ENCODE data around the gene SF3A1.

- TF ChIP-seq CTCF (IDR thresholded peaks at IDR 0.05; ENCODE audit: low read depth, low read length) (no peak), EZH2phosphoT487 (IDR thresholded peaks at IDR 0.05; ENCODE audit: low read depth) (no peak)
Observed at GRCh38 chr22:30398685-30399680, 42.3 kb upstream of the SF3A1 start.

Measured in OCI-LY3 (cell line).